ENCODE results near the gene KCND2. TPM values are rescaled to one million over a fixed set of nuclear protein-coding genes. Genes with fewer than 3 reads are reported as not detected.

The KCND2 gene
- total and polyA plus RNA-seq, 2 of the 8 experiments (the other 6 are each of a cell fraction or from before 2014, with no cell fraction given) = 4.6 to 7.7 TPM

GRCh38 chr7:120472892-120473291 is 199.9 kb downstream of the KCND2 start:
- ChIA-PET POLR2A (ENCODE audit: partially characterized antibody) (no interaction called here), CTCF (ENCODE audit: partially characterized antibody) (interaction anchor here (1.2 kb wide), 1 partner anchor 11 kb away, joined by 3 read pairs; no protein-coding TSS in a partner anchor)
- H3K23me2 ChIP-seq (ENCODE audit: low read depth, low read length) = no peaks in the 10 kb centered on the region
- H3K56ac ChIP-seq (replicated peaks; ENCODE audit: insufficient read length, low read depth, low read length) = no peak overlapping the region
- no peaks in the 10 kb centered on the region for H4K20me1 ChIP-seq (replicated peaks in 1 of 2; ENCODE audit: control insufficient read depth in 1 of 2, insufficient read depth in 2 of 2, low read length in 2 of 2)
- no peak overlapping the region for H3K27ac ChIP-seq (ENCODE audit: low read depth, low read length)
- no peak overlapping the region for H4K91ac ChIP-seq (replicated peaks; ENCODE audit: insufficient read length, low read length)
- H3K79me1 ChIP-seq (ENCODE audit: low read depth, low read length) = no peaks in the 10 kb centered on the region
- FAIRE-seq (no peak), DNase-seq (ENCODE audit: low read depth in 1 of 2, low spot score in 2 of 2) (no peak)
- H3K14ac ChIP-seq (ENCODE audit: insufficient read length) = no peak overlapping the region
- H3K18ac ChIP-seq (ENCODE audit: extremely low read depth, low read length) = no peak overlapping the region
- H3K4me2 ChIP-seq (ENCODE audit: insufficient read depth in 1 of 2, low read depth in 2 of 2, low read length in 2 of 2) = no peak overlapping the region
- no peak overlapping the region for H2BK120ac ChIP-seq (replicated peaks; ENCODE audit: low read depth, low read length)
- no peak overlapping the region for H3K23ac ChIP-seq (ENCODE audit: insufficient read length)
- H2BK20ac ChIP-seq (ENCODE audit: low read length) = no peak overlapping the region
- H2AFZ ChIP-seq (ENCODE audit: low read length) = no peak overlapping the region
- H3K4me3 ChIP-seq (ENCODE audit: extremely low read depth in 1 of 4, insufficient read depth in 2 of 4, low read depth in 3 of 4, low read length in 4 of 4) = no peak overlapping the region
- H2AK5ac ChIP-seq (ENCODE audit: low read depth, low read length) = no peak overlapping the region
- H4K8ac ChIP-seq (ENCODE audit: extremely low read depth, insufficient read depth, low read length) = no peak overlapping the region
- no peak overlapping the region for H2BK12ac ChIP-seq (ENCODE audit: low read depth, low read length)
- no peak overlapping the region for H4K5ac ChIP-seq (ENCODE audit: insufficient read length, low read depth, low read length)
- no peaks in the 10 kb centered on the region; a peak in 1 of 4 replicates for H3K79me2 ChIP-seq (ENCODE audit: control insufficient read depth in 1 of 2, insufficient read depth in 2 of 2, low read length in 2 of 2)
- no peak overlapping the region for H3K9ac ChIP-seq (replicated peaks in 1 of 4; ENCODE audit: extremely low read depth in 1 of 4, low read depth in 3 of 4, low read length in 3 of 4)
- no peaks in the 10 kb centered on the region for H3K9me3 ChIP-seq (ENCODE audit: insufficient read depth in 2 of 2, low read depth in 1 of 2, low read length in 1 of 2)
- no peaks in the 10 kb centered on the region for H3K27me3 ChIP-seq (replicated peaks in 1 of 4; ENCODE audit: control insufficient read depth in 3 of 4, extremely low read depth in 1 of 4, insufficient read depth in 3 of 4, low read length in 3 of 4)
- peaks cover 0 to 6% (median 0%) of the 10 kb centered on the region in 4 experiments; a peak in 1 of 7 replicates for H3K4me1 ChIP-seq (replicated peaks in 1 of 4; ENCODE audit: control insufficient read depth in 3 of 4, insufficient read depth in 4 of 4, low read length in 3 of 4)
- no peak overlapping the region for H3K4ac ChIP-seq (replicated peaks; ENCODE audit: insufficient read length, low read depth, low read length)
- H2BK5ac ChIP-seq (ENCODE audit: low read depth, low read length) = no peak overlapping the region
- 92% methylated on average over 3 of the region's 3 CpGs; no CpG with 5 or more reads in 1 of the 2 experiments for WGBS, 2 experiments (ENCODE audit: extremely low coverage in 1 of 2, insufficient coverage in 1 of 2, insufficient read length in 1 of 2, insufficient replicate concordance in 2 of 2, low coverage in 1 of 2, low lambda C conversion rate in 2 of 2, missing lambda C conversion rate in 1 of 2)
- no peaks in the 10 kb centered on the region for H3K36me3 ChIP-seq (ENCODE audit: control insufficient read depth in 2 of 4, insufficient read depth in 4 of 4, low read length in 3 of 4)
- no peak overlapping the region for H2BK15ac ChIP-seq (ENCODE audit: low read length)
- TF ChIP-seq MAFK (IDR thresholded peaks at IDR 0.05; ENCODE audit: low read depth, low read length) (no peak), NANOG (IDR thresholded peaks at IDR 0.05; ENCODE audit: insufficient read depth, low read depth, low read length, poor library complexity, severe bottlenecking) (no peak), RNF2 (IDR thresholded peaks at IDR 0.05; ENCODE audit: borderline replicate concordance, low read depth, low read length, missing control alignments, poor library complexity, severe bottlenecking) (no peak)
